Measurements from ENCODE around the gene FOXP1. TPM values are rescaled to one million over a fixed set of nuclear protein-coding genes. Genes with fewer than 3 reads are reported as not detected.

The FOXP1 gene
- total and polyA plus RNA-seq, 2 experiments from 2014 or later = 37.4 to 59.9 TPM

GRCh38 chr3:71031914-71032521 lies 551.5 kb downstream of the FOXP1 start:
- Histone ChIP-seq H3K27me3 (replicated peaks; ENCODE audit: insufficient read depth) (no peaks in the 10 kb centered on the region), H4K20me1 (ENCODE audit: insufficient read depth) (no peaks in the 10 kb centered on the region), H2AFZ (no peak overlapping the region), H3K79me2 (ENCODE audit: insufficient read depth) (peaks cover 98% of the 10 kb centered on the region), H3K9ac (no peak overlapping the region), H3K4me1 (ENCODE audit: insufficient read depth) (peaks cover 13% of the 10 kb centered on the region), H3K36me3 (ENCODE audit: low read depth) (peaks cover 15% of the 10 kb centered on the region; the same call in 1 of the 2 replicates), H3K4me2 (ENCODE audit: unreplicated experiment) (no peak overlapping the region), H3F3A (ENCODE audit: insufficient read depth) (peaks cover 17% of the 10 kb centered on the region), H3K4me3 (no peak overlapping the region), H3K9me3 (ENCODE audit: low read depth) (no peaks in the 10 kb centered on the region), H3K9me2 (ENCODE audit: insufficient read depth) (no peaks in the 10 kb centered on the region), H3K27ac (no peak overlapping the region)
- WGBS, 2 experiments (ENCODE audit: low coverage in 1 of 2, low lambda C conversion rate in 2 of 2, missing lambda C conversion rate in 2 of 2) = 96 to 97% methylated on average over 13 of the region's 13 CpGs
- DNase-seq = no peak
- in situ Hi-C loops (cut with MboI) = no loop called here
- no peak for TF ChIP-seq EZH2phosphoT487 (IDR thresholded peaks at IDR 0.05; ENCODE audit: insufficient read depth, low read depth)
- TF ChIP-seq EZH2 (IDR thresholded peaks at IDR 0.05; ENCODE audit: insufficient read depth, poor library complexity, severe bottlenecking) = no peak

GRCh38 chr3:71031181-71031580 lies 552.3 kb downstream of the FOXP1 start:
- Histone ChIP-seq H3K9ac (no peak overlapping the region), H3K36me3 (ENCODE audit: low read depth) (peaks cover 15% of the 10 kb centered on the region; the same call in 1 of the 2 replicates), H3K4me2 (ENCODE audit: unreplicated experiment) (no peak overlapping the region), H3K4me1 (ENCODE audit: insufficient read depth) (peaks cover 18% of the 10 kb centered on the region), H3F3A (ENCODE audit: insufficient read depth) (peaks cover 14% of the 10 kb centered on the region), H3K9me2 (ENCODE audit: insufficient read depth) (no peaks in the 10 kb centered on the region), H3K9me3 (ENCODE audit: low read depth) (no peaks in the 10 kb centered on the region), H4K20me1 (ENCODE audit: insufficient read depth) (no peaks in the 10 kb centered on the region), H3K79me2 (ENCODE audit: insufficient read depth) (peaks cover 98% of the 10 kb centered on the region), H3K27me3 (replicated peaks; ENCODE audit: insufficient read depth) (no peaks in the 10 kb centered on the region), H3K4me3 (no peak overlapping the region), H2AFZ (no peak overlapping the region), H3K27ac (no peak overlapping the region)
- DNase-seq = no peak
- in situ Hi-C loops (cut with MboI) = no loop called here
- 95 to 100% methylated on average over 1 of the region's 1 CpG for WGBS, 2 experiments (ENCODE audit: low coverage in 1 of 2, low lambda C conversion rate in 2 of 2, missing lambda C conversion rate in 2 of 2)
- TF ChIP-seq EZH2 (IDR thresholded peaks at IDR 0.05; ENCODE audit: insufficient read depth, poor library complexity, severe bottlenecking) (no peak), EZH2phosphoT487 (IDR thresholded peaks at IDR 0.05; ENCODE audit: insufficient read depth, low read depth) (no peak)

- DNase-seq = no peak
- Histone ChIP-seq H3K79me2 (ENCODE audit: insufficient read depth) (peaks cover 98% of the 10 kb centered on the region), H3K4me1 (ENCODE audit: insufficient read depth) (peaks cover 15% of the 10 kb centered on the region), H3K9ac (no peak overlapping the region), H2AFZ (no peak overlapping the region), H3K9me2 (ENCODE audit: insufficient read depth) (no peaks in the 10 kb centered on the region), H3F3A (ENCODE audit: insufficient read depth) (peaks cover 9% of the 10 kb centered on the region), H3K4me2 (ENCODE audit: unreplicated experiment) (no peak overlapping the region), H3K27me3 (replicated peaks; ENCODE audit: insufficient read depth) (no peaks in the 10 kb centered on the region), H4K20me1 (ENCODE audit: insufficient read depth) (no peaks in the 10 kb centered on the region), H3K4me3 (no peak overlapping the region), H3K27ac (no peak overlapping the region), H3K9me3 (ENCODE audit: low read depth) (no peaks in the 10 kb centered on the region), H3K36me3 (ENCODE audit: low read depth) (peaks cover 15% of the 10 kb centered on the region; the same call in 1 of the 2 replicates)
- TF ChIP-seq EZH2 (IDR thresholded peaks at IDR 0.05; ENCODE audit: insufficient read depth, poor library complexity, severe bottlenecking) (no peak), EZH2phosphoT487 (IDR thresholded peaks at IDR 0.05; ENCODE audit: insufficient read depth, low read depth) (no peak)
- in situ Hi-C loops (cut with MboI) = no loop called here
- WGBS, 2 experiments (ENCODE audit: low coverage in 1 of 2, low lambda C conversion rate in 2 of 2, missing lambda C conversion rate in 2 of 2) = 95 to 98% methylated on average over 5 of the region's 5 CpGs
Measured at GRCh38 chr3:71030748-71031147, 552.8 kb downstream of the FOXP1 start.

- peaks cover 9% of the 10 kb centered on the region; the same call in 1 of the 2 replicates for H3K36me3 ChIP-seq (ENCODE audit: low read depth)
- no peak for DNase-seq
- in situ Hi-C loops (cut with MboI) = no loop called here
- H3K4me1 ChIP-seq (ENCODE audit: insufficient read depth) = peaks cover 8% of the 10 kb centered on the region; the same call in 1 of the 2 replicates
- peaks cover 98% of the 10 kb centered on the region for H3K79me2 ChIP-seq (ENCODE audit: insufficient read depth)
- H3K27me3 ChIP-seq (replicated peaks; ENCODE audit: insufficient read depth) = no peaks in the 10 kb centered on the region
- H3K9me3 ChIP-seq (ENCODE audit: low read depth) = no peaks in the 10 kb centered on the region
- WGBS, 2 experiments (ENCODE audit: low coverage in 1 of 2, low lambda C conversion rate in 2 of 2, missing lambda C conversion rate in 2 of 2) = 95 to 97% methylated on average over 3 of the region's 3 CpGs
- H3K27ac ChIP-seq = no peak overlapping the region
- TF ChIP-seq EZH2 (IDR thresholded peaks at IDR 0.05; ENCODE audit: insufficient read depth, poor library complexity, severe bottlenecking) = no peak
- TF ChIP-seq EZH2phosphoT487 (IDR thresholded peaks at IDR 0.05; ENCODE audit: insufficient read depth, low read depth) = no peak
- no peak overlapping the region for H3K9ac ChIP-seq
- H3K4me2 ChIP-seq (ENCODE audit: unreplicated experiment) = no peak overlapping the region
- no peaks in the 10 kb centered on the region for H4K20me1 ChIP-seq (ENCODE audit: insufficient read depth)
- H3K9me2 ChIP-seq (ENCODE audit: insufficient read depth) = no peaks in the 10 kb centered on the region
- no peak overlapping the region for H3K4me3 ChIP-seq
- H3F3A ChIP-seq (ENCODE audit: insufficient read depth) = peaks cover 5% of the 10 kb centered on the region
- H2AFZ ChIP-seq = no peak overlapping the region
Measured at GRCh38 chr3:71029770-71030169, 553.8 kb downstream of the FOXP1 start.
